Astrocyte of the cerebellum (primary cell): Measurements from ENCODE around the gene MAP4K1.
"Not testable (repeated sequence)": the region's sequence is repeated elsewhere in the genome, so short reads cannot be mapped to it uniquely, and the experiment has no call there.

Experiments used
- DNase-seq: peaks from one replicate; pipeline ENCODE4 v3.0.0-alpha.2; 2011; ENCODE audit warnings: low read depth
- H3K4me3 ChIP-seq: 2 replicates; pipeline ENCODE4 v1.5.1; 2011; ENCODE audit warnings: mild to moderate bottlenecking, low read depth, low read length, moderate library complexity
- in situ Hi-C: cut with HindIII; loops from 2 replicates; pipeline ENCODE4 v1.10.0; 2017; ENCODE audit warnings: low sequenced_read_pairs
- TF ChIP-seq, protein P1 (sequence below): IDR thresholded peaks from 2 replicates; pipeline ENCODE4 v1.5.1; 2012; ENCODE audit warnings: low read length, low read depth, moderate library complexity, mild to moderate bottlenecking; ENCODE audit errors: missing control alignments

MAP4K1 gene

GRCh38 chr19:38587562-38587961 lies 30.2 kb downstream of the MAP4K1 start:
- TF ChIP-seq, protein P1, sequence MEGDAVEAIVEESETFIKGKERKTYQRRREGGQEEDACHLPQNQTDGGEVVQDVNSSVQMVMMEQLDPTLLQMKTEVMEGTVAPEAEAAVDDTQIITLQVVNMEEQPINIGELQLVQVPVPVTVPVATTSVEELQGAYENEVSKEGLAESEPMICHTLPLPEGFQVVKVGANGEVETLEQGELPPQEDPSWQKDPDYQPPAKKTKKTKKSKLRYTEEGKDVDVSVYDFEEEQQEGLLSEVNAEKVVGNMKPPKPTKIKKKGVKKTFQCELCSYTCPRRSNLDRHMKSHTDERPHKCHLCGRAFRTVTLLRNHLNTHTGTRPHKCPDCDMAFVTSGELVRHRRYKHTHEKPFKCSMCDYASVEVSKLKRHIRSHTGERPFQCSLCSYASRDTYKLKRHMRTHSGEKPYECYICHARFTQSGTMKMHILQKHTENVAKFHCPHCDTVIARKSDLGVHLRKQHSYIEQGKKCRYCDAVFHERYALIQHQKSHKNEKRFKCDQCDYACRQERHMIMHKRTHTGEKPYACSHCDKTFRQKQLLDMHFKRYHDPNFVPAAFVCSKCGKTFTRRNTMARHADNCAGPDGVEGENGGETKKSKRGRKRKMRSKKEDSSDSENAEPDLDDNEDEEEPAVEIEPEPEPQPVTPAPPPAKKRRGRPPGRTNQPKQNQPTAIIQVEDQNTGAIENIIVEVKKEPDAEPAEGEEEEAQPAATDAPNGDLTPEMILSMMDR = no peak
- H3K4me3 ChIP-seq = no peak overlapping the region
- DNase-seq = no peak
- in situ Hi-C loops = loop anchor here (10.0 kb wide), 1 partner anchor 63 kb away; no protein-coding TSS in a partner anchor

DNA sequence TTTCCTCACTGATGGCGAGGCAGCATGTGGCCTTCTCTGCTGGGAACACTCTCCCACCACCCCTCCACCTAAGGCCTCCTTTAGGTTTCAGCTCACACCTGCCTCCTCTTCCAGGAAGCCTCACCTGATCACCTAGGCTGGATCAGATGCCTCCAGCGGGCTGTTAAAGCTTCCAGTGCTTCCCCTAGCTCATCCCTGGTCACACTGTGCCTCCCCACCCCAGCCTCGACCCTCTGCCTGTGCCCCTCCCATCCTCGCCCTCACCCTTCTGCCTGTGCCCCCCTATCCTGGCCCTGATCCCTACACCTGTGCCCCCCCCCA lies 33.8 kb downstream of the MAP4K1 start:
- in situ Hi-C loops = loop anchor here (10.0 kb wide), 1 partner anchor 59 kb away; no protein-coding TSS in a partner anchor
- no peak overlapping the region for H3K4me3 ChIP-seq
- TF ChIP-seq, protein P1 = no peak
- no peak for DNase-seq

GRCh38 chr19:38583219-38583984 lies 34.4 kb downstream of the MAP4K1 start:
- H3K4me3 ChIP-seq = no peak overlapping the region
- TF ChIP-seq, protein P1 = no peak
- in situ Hi-C loops = loop anchor here (10.0 kb wide), 1 partner anchor 59 kb away; no protein-coding TSS in a partner anchor
- DNase-seq = no peak

DNA sequence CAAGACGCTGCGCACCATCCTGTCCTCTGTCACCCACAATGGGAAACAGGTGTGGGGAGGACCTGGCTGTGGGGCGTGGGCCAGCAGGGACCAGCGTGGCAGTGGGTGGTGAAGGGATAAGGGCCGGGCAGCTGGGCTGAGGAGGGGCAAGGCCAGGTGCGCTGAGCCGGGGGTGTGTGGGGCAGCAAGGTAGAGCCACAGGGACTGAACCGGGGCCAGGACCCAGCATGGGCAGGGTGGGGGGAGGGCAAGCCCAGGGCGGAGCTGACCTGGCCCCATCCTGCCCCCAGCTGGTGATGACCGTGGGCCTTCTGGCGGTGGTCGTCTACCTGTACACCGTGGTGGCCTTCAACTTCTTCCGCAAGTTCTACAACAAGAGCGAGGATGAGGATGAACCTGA lies 37.7 kb downstream of the MAP4K1 start:
- in situ Hi-C loops = loop anchor here (10.0 kb wide), 1 partner anchor 55 kb away; no protein-coding TSS in a partner anchor
- TF ChIP-seq, protein P1 = no peak
- DNase-seq = no peak
- H3K4me3 ChIP-seq = no peak overlapping the region

DNA sequence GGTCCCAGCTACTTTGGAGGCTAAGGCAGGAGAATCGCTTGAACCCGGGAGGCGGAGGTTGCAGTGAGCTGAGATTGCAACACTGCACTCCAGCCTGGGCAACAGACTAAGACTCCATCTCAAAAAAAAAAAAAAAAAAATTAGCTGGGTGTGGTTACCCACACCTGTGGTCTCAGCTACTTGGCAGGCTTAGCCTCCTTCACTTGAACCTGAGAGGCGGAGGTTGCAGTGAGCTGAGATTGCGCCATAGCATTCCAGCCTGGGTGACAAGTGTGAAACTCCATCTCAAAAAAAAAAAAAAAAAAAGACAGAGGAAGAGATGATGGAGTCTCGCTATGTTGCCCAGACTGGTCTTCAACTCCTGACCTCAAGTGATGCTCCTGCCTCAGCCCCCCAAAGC lies 38.4 kb downstream of the MAP4K1 start:
- H3K4me3 ChIP-seq, DNase-seq, in situ Hi-C loops: not testable (repeated sequence)

DNA sequence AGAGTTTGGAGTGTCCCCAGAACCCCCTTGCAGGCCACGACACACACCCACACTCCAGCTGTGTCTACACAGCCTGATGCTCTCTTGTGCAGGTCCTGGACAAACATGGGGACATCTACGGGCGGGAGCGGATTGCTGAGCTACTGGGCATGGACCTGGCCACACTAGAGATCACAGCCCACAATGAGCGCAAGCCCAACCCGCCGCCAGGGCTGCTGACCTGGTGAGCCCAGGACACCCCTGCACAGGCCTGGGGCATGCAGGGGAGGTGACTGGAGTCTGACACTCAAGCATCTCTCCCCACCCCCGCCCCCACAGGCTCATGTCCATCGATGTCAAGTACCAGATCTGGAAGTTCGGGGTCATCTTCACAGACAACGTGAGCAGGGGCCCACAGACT lies 39.9 kb downstream of the MAP4K1 start:
- H3K4me3 ChIP-seq = no peak overlapping the region
- TF ChIP-seq, protein P1 = no peak
- no peak for DNase-seq
- in situ Hi-C loops = no loop called here

DNA sequence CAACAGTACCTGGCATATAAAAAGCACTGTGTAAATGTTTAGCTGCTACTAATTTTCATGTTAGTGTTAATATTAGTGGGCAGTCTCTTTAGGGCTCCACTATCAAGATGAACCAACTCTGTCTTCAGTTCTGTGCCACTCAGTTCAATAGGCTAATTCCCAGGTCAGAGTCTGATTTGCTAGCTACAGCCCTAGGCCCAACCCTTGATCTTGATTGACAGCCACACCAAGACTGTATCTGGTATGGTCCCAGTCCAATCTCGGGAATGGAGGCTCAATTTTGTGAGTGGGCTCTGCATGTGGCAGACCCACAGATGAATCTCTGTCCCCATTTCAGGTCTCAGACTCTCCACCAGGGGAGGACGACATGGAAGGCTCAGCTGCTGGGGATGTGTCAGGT lies 46.1 kb downstream of the MAP4K1 start:
- no peak overlapping the region for H3K4me3 ChIP-seq
- in situ Hi-C loops = no loop called here
- no peak for DNase-seq
- TF ChIP-seq, protein P1 = no peak
